OCI-LY7 (cell line): Measurements from ENCODE around the gene KCNB1.

ENCODE experiments used
- CTCF ChIP-seq: fragments of 200-600 bp; sonication (generic); conservative IDR thresholded peaks from 2 replicates; pipeline ENCODE4 v1.5.1; 2014; ENCODE audit warnings: mild to moderate bottlenecking, antibody characterized with exemption, low read length, moderate library complexity, mixed read lengths
- EZH2phosphoT487 ChIP-seq: fragments of 200-600 bp; sonication (generic); IDR thresholded peaks from 2 replicates; pipeline ENCODE4 v1.6.1; 2018; ENCODE audit warnings: low read depth, borderline replicate concordance, mild to moderate bottlenecking, mixed run types, antibody characterized with exemption, low read length, moderate library complexity, mixed read lengths

DNA sequence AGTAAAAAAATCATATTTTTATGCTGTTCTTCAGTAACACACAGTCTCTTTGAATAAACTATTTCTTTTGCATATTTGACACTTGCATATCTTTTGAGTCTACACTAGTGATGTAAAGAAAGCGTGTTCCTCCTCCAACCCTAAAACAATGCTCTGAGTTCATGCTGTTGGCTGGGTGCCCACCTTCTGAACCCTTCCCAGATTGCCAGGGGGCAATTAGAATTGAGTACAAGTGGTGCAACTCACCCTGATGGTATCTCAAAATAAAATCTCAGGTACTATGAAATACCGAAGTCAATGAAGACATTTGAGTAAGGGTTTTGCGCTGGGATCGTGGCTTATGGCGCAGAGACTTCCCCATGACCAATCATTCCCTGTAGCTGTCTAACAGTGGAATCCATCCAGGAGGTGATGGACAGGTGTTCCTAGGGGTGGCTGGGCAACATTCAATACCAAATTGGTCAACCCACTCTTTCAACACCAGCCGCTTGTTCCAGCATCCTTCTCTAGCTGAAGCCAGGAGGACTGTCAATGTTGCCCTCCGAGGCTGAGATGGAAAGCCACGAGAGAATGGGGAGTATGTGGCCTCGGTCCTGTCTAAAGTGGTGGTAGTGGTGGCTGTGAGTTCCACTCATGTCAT is 110.3 kb downstream of the KCNB1 start:
- TF ChIP-seq CTCF = no peak
- no peak for TF ChIP-seq EZH2phosphoT487
